Gastroesophageal sphincter (tissue), 4 donors: ENCODE measurements around the gene HIF1A. TPM values are rescaled to one million over a fixed set of nuclear protein-coding genes. Genes with fewer than 3 reads are reported as not detected.

Experiments
- ATAC-seq: fragments of 150-250 bp; one replicate; pipeline ENCODE4 v1.9.1; 2016; ENCODE audit warnings: mild to moderate bottlenecking, moderate library complexity
- H3K27ac ChIP-seq, 4 donors: fragments of 200-600 bp; sonication (generic) in 3 of 4; 1 replicate in 3 of 4; 2 replicates in 1 of 4; pipeline ENCODE4 v1.5.1; 2016 to 2019
- H3K27me3 ChIP-seq: fragments of 200-600 bp; sonication (generic); one replicate; pipeline ENCODE4 v1.5.1; 2019
- H3K36me3 ChIP-seq, 2 donors: fragments of 200-600 bp; sonication (generic); one replicate each; pipeline ENCODE4 v1.5.1; 2019; ENCODE audit warnings: control low read depth in 1 of 2
- H3K4me1 ChIP-seq, 3 donors: fragments of 200-600 bp; sonication (generic); 1 replicate in 2 of 3; 2 replicates in 1 of 3; pipeline ENCODE4 v1.5.1; 2016 to 2019; ENCODE audit warnings: control low read depth in 2 of 3
- H3K4me3 ChIP-seq, 2 donors: fragments of 200-600 bp; sonication (generic); one replicate each; pipeline ENCODE4 v1.5.1; 2019; ENCODE audit warnings: mild to moderate bottlenecking in 1 of 2, moderate library complexity in 1 of 2
- H3K9me3 ChIP-seq, 3 donors: fragments of 200-600 bp; sonication (generic); one replicate each; pipeline ENCODE4 v1.5.1; 2017 to 2019; ENCODE audit warnings: control low read depth in 2 of 3
- EP300 ChIP-seq: sonication (generic); formaldehyde crosslinking; IDR thresholded peaks from one replicate; pipeline ENCODE4 v1.6.1; 2017; ENCODE audit warnings: antibody characterized with exemption, mild to moderate bottlenecking
- POLR2A ChIP-seq, 2 donors: fragments of 450-650 bp; IDR thresholded peaks; one replicate each; pipeline ENCODE4 v1.6.1; 2017; ENCODE audit warnings: antibody characterized with exemption in 2 of 2, mild to moderate bottlenecking in 2 of 2, moderate library complexity in 1 of 2
- POLR2AphosphoS5 ChIP-seq: sonication (generic); formaldehyde crosslinking; IDR thresholded peaks from one replicate; pipeline ENCODE4 v1.6.1; 2017; ENCODE audit warnings: antibody characterized with exemption
- WGBS, 2 donors: methylation state at CpG; one replicate each; pipeline ENCODE4 v1.1.5; 2018; ENCODE audit warnings: low coverage in 1 of 2; 5-methylcytosine and 5-hydroxymethylcytosine counted together
- total RNA-seq, 4 donors: library from RNA; depleted of rRNA; stranded (reverse); fragments of >200 nt; gene quantifications; one replicate each; pipeline ENCODE4 v1.1.0, GENCODE V29; 2016
- TF ChIP-seq, protein P1 (sequence below), 4 experiments: fragments of 200-600 bp in 2 of 4; fragments of 450-650 bp in 2 of 4; sonication (generic) in 1 of 4; IDR thresholded peaks; one replicate each; pipeline ENCODE4 v1.5.1; 2017 to 2019; ENCODE audit warnings: antibody characterized with exemption in 4 of 4, mild to moderate bottlenecking in 2 of 4, moderate library complexity in 2 of 4

The HIF1A gene
- total RNA-seq = 100 to 1,000 TPM in 3 of 4 donors, 10 to 100 TPM in 1; 84.3 to 120 (median 111) TPM

DNA sequence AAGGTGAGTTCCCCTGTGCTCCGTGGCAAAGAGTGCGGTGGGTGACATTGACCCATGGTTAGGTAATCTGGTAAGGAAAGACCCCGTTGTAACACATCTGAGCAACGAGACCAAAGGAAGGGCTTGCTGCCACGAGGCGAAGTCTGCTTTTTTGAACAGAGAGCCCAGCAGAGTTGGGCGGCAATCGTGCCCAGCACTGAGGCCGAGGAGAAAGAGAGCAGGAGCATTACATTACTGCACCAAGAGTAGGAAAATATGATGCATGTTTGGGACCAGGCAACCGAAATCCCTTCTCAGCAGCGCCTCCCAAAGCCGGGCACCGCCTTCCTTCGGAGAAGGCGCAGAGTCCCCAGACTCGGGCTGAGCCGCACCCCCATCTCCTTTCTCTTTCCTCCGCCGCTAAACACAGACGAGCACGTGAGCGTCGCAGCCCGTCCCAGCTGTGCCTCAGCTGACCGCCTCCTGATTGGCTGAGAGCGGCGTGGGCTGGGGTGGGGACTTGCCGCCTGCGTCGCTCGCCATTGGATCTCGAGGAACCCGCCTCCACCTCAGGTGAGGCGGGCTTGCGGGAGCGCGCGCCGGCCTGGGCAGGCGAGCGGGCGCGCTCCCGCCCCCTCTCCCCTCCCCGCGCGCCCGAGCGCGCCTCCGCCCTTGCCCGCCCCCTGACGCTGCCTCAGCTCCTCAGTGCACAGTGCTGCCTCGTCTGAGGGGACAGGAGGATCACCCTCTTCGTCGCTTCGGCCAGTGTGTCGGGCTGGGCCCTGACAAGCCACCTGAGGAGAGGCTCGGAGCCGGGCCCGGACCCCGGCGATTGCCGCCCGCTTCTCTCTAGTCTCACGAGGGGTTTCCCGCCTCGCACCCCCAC is at the start of gene HIF1A:
Gene HIF1A, plus strand, starts transcription at position 684 of the 865 bp plus-strand sequence. CDS start 292 bp downstream, outside the sequence.
- peak; percentile 100 for ATAC-seq
- Histone ChIP-seq H3K4me1 (peaks cover 2 to 42% (median 9%) of the 10 kb centered on the region in 3 donors), H3K9me3 (no peaks in the 10 kb centered on the region), H3K36me3 (no peaks in the 10 kb centered on the region), H3K4me3 (peak within 1 kb of the TSS; percentile 67 to 87), H3K27me3 (no peaks in the 10 kb centered on the region), H3K27ac (peak within 1 kb of the TSS; percentile 90 to 100 (median 94))
- TF ChIP-seq POLR2AphosphoS5 = peak; percentile 98
- peak; percentile 92 to 93 for TF ChIP-seq POLR2A (IDR thresholded peaks at IDR 0.05)
- TF ChIP-seq, protein P1, sequence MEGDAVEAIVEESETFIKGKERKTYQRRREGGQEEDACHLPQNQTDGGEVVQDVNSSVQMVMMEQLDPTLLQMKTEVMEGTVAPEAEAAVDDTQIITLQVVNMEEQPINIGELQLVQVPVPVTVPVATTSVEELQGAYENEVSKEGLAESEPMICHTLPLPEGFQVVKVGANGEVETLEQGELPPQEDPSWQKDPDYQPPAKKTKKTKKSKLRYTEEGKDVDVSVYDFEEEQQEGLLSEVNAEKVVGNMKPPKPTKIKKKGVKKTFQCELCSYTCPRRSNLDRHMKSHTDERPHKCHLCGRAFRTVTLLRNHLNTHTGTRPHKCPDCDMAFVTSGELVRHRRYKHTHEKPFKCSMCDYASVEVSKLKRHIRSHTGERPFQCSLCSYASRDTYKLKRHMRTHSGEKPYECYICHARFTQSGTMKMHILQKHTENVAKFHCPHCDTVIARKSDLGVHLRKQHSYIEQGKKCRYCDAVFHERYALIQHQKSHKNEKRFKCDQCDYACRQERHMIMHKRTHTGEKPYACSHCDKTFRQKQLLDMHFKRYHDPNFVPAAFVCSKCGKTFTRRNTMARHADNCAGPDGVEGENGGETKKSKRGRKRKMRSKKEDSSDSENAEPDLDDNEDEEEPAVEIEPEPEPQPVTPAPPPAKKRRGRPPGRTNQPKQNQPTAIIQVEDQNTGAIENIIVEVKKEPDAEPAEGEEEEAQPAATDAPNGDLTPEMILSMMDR (IDR thresholded peaks at IDR 0.05) = peak in 2 of 4 experiments; percentile 19 to 35
- TF ChIP-seq EP300 = no peak
- WGBS, 2 donors = 0 to 3% methylated on average over 1 to 21 of the region's 68 CpGs

DNA sequence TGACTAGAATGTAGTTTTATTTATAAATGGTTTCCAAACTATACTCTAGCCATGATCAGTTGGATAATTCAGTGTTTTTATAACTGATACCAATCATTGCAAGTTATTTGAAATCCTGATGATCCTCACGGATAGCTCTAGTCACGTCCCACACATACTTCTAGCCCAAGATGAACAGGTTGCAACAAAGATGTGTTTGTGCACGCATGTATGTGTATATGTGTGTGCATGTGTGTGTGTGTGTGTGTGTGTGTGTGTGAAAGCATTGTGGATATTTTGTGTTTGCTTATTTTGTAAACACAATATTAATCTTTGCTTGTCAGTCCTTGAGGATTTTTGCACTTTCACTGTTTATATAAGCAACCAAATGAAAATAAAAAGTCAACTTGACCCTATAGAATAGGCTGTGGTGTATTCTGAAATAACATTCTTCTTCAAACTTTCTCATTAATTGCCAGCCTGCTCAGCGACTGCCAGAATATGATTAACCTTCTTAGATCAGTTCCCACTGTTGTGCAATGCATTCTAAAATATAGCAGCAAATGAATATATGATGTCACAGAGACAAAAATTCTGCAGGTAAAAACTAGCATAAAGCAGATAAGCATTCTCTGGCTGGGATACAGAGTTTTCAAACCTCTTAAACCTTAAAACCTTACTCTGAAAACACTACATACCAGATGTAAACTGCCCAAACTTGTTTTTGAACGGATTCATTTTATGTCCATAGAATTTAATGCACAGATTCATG is 48.8 kb upstream of the HIF1A start:
- no peak for ATAC-seq
- H3K4me1 ChIP-seq = peaks cover 0 to 9% (median 0%) of the 10 kb centered on the region in 3 donors
- H3K36me3 ChIP-seq = no peaks in the 10 kb centered on the region
- H3K4me3 ChIP-seq = no peak overlapping the region
- 85 to 93% methylated on average over 4 to 5 of the region's 5 CpGs for WGBS, 2 donors
- no peaks in the 10 kb centered on the region for H3K9me3 ChIP-seq
- no peak for TF ChIP-seq POLR2A (IDR thresholded peaks at IDR 0.05)
- TF ChIP-seq, protein P1 (IDR thresholded peaks at IDR 0.05) = no peak
- no peak for TF ChIP-seq EP300
- no peak for TF ChIP-seq POLR2AphosphoS5
- H3K27me3 ChIP-seq = no peaks in the 10 kb centered on the region
- H3K27ac ChIP-seq = no peak overlapping the region

DNA sequence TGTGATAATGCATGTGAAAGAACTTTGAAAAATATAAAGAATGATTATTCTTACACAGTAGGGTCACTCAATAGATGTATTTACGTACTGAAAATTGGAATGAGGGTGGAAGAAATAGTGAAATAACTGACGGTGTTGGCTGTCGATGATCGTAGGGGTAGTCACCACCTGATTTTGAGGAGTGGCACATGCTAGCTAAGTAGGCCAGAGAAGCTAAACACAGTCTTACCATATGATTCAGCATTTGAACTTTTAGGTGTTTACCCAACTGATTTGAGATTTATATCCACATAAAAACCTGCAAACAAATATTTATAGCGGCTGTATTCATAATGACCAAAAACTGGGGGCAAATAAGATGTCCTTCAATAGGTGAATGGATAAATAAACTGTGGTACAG is 47.6 kb upstream of the HIF1A start:
- ATAC-seq = no peak
- Histone ChIP-seq H3K27ac (no peak overlapping the region), H3K4me1 (no peaks in the 10 kb centered on the region), H3K9me3 (no peaks in the 10 kb centered on the region), H3K27me3 (no peaks in the 10 kb centered on the region), H3K4me3 (no peak overlapping the region), H3K36me3 (no peaks in the 10 kb centered on the region)
- TF ChIP-seq POLR2AphosphoS5 = no peak
- no peak for TF ChIP-seq POLR2A (IDR thresholded peaks at IDR 0.05)
- no peak for TF ChIP-seq EP300
- TF ChIP-seq, protein P1 (IDR thresholded peaks at IDR 0.05) = no peak
- 97 to 100% methylated on average over 1 to 5 of the region's 5 CpGs for WGBS, 2 donors

DNA sequence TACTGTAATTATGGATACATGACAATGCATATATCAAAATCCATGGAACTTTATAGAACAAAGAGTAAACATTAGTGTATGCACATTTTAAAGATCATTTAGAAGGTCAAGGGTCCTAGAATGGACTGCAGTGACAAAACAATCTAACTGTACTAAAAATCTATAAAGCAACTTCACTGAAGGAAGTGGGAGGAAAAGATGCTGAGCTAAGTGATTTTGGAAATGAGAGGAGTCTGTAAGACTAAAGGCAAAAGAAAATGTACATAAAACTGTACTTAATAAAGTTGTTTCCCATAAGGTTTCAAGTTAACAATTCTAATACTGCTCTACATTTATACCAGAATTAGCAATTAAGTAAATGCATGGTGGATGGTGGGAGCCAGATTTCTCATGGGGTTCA is 46.9 kb upstream of the HIF1A start:
- no peak for ATAC-seq
- TF ChIP-seq EP300 (no peak), POLR2AphosphoS5 (no peak), POLR2A (IDR thresholded peaks at IDR 0.05) (no peak)
- TF ChIP-seq, protein P1 (IDR thresholded peaks at IDR 0.05) = no peak
- no peaks in the 10 kb centered on the region for H3K36me3 ChIP-seq
- no peak overlapping the region for H3K4me3 ChIP-seq
- H3K27ac ChIP-seq = no peak overlapping the region
- H3K4me1 ChIP-seq = peaks cover 0 to 2% (median 0%) of the 10 kb centered on the region in 3 donors
- no peaks in the 10 kb centered on the region for H3K27me3 ChIP-seq
- H3K9me3 ChIP-seq = no peaks in the 10 kb centered on the region
